ENCODE results near the gene CUBN.

Gene CUBN

GRCh38 chr10:16930540-16930939 is 199.1 kb downstream of the CUBN start:
- H3K4me3 ChIP-seq (ENCODE audit: low read length), result no peak overlapping the region
- TF ChIP-seq CTCF (conservative IDR thresholded peaks at IDR 0.05; ENCODE audit: low read depth, low read length), result no peak
- no peak for DNase-seq (ENCODE audit: low read depth)

GRCh38 chr10:16929069-16929468 is 200.5 kb downstream of the CUBN start:
- no peak overlapping the region for H3K4me3 ChIP-seq (ENCODE audit: low read length)
- no peak for DNase-seq (ENCODE audit: low read depth)
- TF ChIP-seq CTCF (conservative IDR thresholded peaks at IDR 0.05; ENCODE audit: low read depth, low read length), result no peak

- no peak for TF ChIP-seq CTCF (conservative IDR thresholded peaks at IDR 0.05; ENCODE audit: low read depth, low read length)
- DNase-seq (ENCODE audit: low read depth), result no peak
- H3K4me3 ChIP-seq (ENCODE audit: low read length), result no peak overlapping the region
Measured at GRCh38 chr10:16927546-16927945, 202.1 kb downstream of the CUBN start.

- TF ChIP-seq CTCF (conservative IDR thresholded peaks at IDR 0.05; ENCODE audit: low read depth, low read length), result no peak
- H3K4me3 ChIP-seq (ENCODE audit: low read length), result no peak overlapping the region
- no peak for DNase-seq (ENCODE audit: low read depth)
Measured at GRCh38 chr10:16923726-16924125, 205.9 kb downstream of the CUBN start.

GRCh38 chr10:16923309-16923708 is 206.3 kb downstream of the CUBN start:
- no peak for TF ChIP-seq CTCF (conservative IDR thresholded peaks at IDR 0.05; ENCODE audit: low read depth, low read length)
- DNase-seq (ENCODE audit: low read depth), result no peak
- H3K4me3 ChIP-seq (ENCODE audit: low read length), result no peak overlapping the region

GRCh38 chr10:16919121-16919982 is 210.3 kb downstream of the CUBN start:
- no peak for TF ChIP-seq CTCF (conservative IDR thresholded peaks at IDR 0.05; ENCODE audit: low read depth, low read length)
- H3K4me3 ChIP-seq (ENCODE audit: low read length), result no peak overlapping the region
- no peak for DNase-seq (ENCODE audit: low read depth)

- no peak overlapping the region for H3K4me3 ChIP-seq (ENCODE audit: low read length)
- TF ChIP-seq CTCF (conservative IDR thresholded peaks at IDR 0.05; ENCODE audit: low read depth, low read length), result no peak
- no peak for DNase-seq (ENCODE audit: low read depth)
Measured at GRCh38 chr10:16916496-16916895, 213.1 kb downstream of the CUBN start.

All from retinal pigment epithelial cell (primary cell).